Smooth muscle cell (in vitro differentiated cells): Measurements from ENCODE around the gene FADS1. TPM values are rescaled to one million over a fixed set of nuclear protein-coding genes. Genes with fewer than 3 reads are reported as not detected.

Experiments used
- DNase-seq: peaks from one replicate; lab custom pipeline; 2025; ENCODE audit not compliant: unreplicated experiment; lab: John Stamatoyannopoulos, UW
- H2AFZ ChIP-seq: fragments of 200-600 bp; sonication (generic); 2 replicates; pipeline ENCODE4 v1.6.0; 2016; ENCODE audit warnings: antibody characterized with exemption, low read depth, mild to moderate bottlenecking
- H3F3A ChIP-seq: fragments of 200-600 bp; sonication (generic); 2 replicates; pipeline ENCODE4 v1.6.0; 2017; ENCODE audit warnings: antibody characterized with exemption, low read depth
- H3K27ac ChIP-seq: fragments of 200-600 bp; sonication (generic); 2 replicates; pipeline ENCODE4 v1.5.1; 2016; ENCODE audit warnings: low read depth, mild to moderate bottlenecking
- H3K27me3 ChIP-seq: fragments of 200-600 bp; sonication (generic); 2 replicates; pipeline ENCODE4 v1.6.1; 2016; ENCODE audit warnings: low read depth, mild to moderate bottlenecking
- H3K36me3 ChIP-seq: fragments of 200-600 bp; sonication (generic); 2 replicates; pipeline ENCODE4 v1.5.1; 2016; ENCODE audit warnings: low read depth
- H3K4me1 ChIP-seq: fragments of 200-600 bp; sonication (generic); 2 replicates; pipeline ENCODE4 v1.5.1; 2016; ENCODE audit warnings: low read depth
- H3K4me2 ChIP-seq: fragments of 200-600 bp; sonication (generic); 2 replicates; pipeline ENCODE4 v1.6.0; 2016; ENCODE audit warnings: mild to moderate bottlenecking
- H3K4me3 ChIP-seq: fragments of 200-600 bp; sonication (generic); 2 replicates; pipeline ENCODE4 v1.5.1; 2016; ENCODE audit warnings: mild to moderate bottlenecking
- H3K79me2 ChIP-seq: fragments of 200-600 bp; sonication (generic); 2 replicates; pipeline ENCODE4 v1.6.0; 2016; ENCODE audit warnings: low read depth, mild to moderate bottlenecking
- H3K9ac ChIP-seq: fragments of 200-600 bp; sonication (generic); 2 replicates; pipeline ENCODE4 v1.6.0; 2016; ENCODE audit warnings: low read depth
- H3K9me3 ChIP-seq: fragments of 200-600 bp; sonication (generic); replicated peaks from 2 replicates; pipeline ENCODE4 v1.5.1; 2016; ENCODE audit warnings: low read depth
- H4K20me1 ChIP-seq: fragments of 200-600 bp; sonication (generic); 2 replicates; pipeline ENCODE4 v1.6.0; 2016; ENCODE audit warnings: low read depth
- CTCF ChIP-seq: fragments of 200-600 bp; sonication (generic); IDR thresholded peaks from 2 replicates; pipeline ENCODE4 v1.5.1; 2017; ENCODE audit warnings: borderline replicate concordance, mild to moderate bottlenecking, antibody characterized with exemption; ENCODE audit not compliant: insufficient read depth, poor library complexity, severe bottlenecking
- WGBS: methylation state at CpG from one replicate; pipeline ENCODE4 v1.1.7; 2016; ENCODE audit warnings: low lambda C conversion rate; 5-methylcytosine and 5-hydroxymethylcytosine counted together
- polyA plus RNA-seq: library from polyadenylated mRNA; unstranded; fragments of >200 nt; fragmentation: Nextera tagmentation; extraction: Ambion mirVana; gene quantifications from 2 replicates; pipeline ENCODE4 v1.2.1, GENCODE V29; 2016
- total RNA-seq: library from RNA; depleted of rRNA; stranded (reverse); fragments of >200 nt; gene quantifications from 2 replicates; pipeline ENCODE4 v1.2.3, GENCODE V29; 2014

The FADS1 gene
- total and polyA plus RNA-seq, 2 experiments from 2014 or later: 122 to 266 TPM

- Histone ChIP-seq H3K9ac (peak overlapping the region; percentile 22), H3K27me3 (no peaks in the 10 kb centered on the region), H4K20me1 (peaks cover 40% of the 10 kb centered on the region), H3F3A (no peaks in the 10 kb centered on the region), H3K79me2 (peaks cover 73% of the 10 kb centered on the region), H3K36me3 (no peaks in the 10 kb centered on the region), H3K27ac (peak overlapping the region; percentile 60), H2AFZ (no peak overlapping the region), H3K4me1 (peaks cover 29% of the 10 kb centered on the region), H3K9me3 (no peaks in the 10 kb centered on the region), H3K4me3 (no peak overlapping the region), H3K4me2 (peak overlapping the region; percentile 89)
- 72% methylated on average over 9 of the region's 9 CpGs for WGBS
- DNase-seq: no peak
- TF ChIP-seq CTCF: no peak
Measured at GRCh38 chr11:61756452-61757212, 60.2 kb downstream of the FADS1 start.

GRCh38 chr11:61756147-61756451, 60.7 kb downstream of the FADS1 start:
- peak overlapping the region; percentile 22 for H3K9ac ChIP-seq
- peaks cover 4% of the 10 kb centered on the region for H3F3A ChIP-seq
- H4K20me1 ChIP-seq: peaks cover 34% of the 10 kb centered on the region
- peak overlapping the region; percentile 89 for H3K4me2 ChIP-seq
- peak overlapping the region; percentile 60 for H3K27ac ChIP-seq
- DNase-seq: no peak
- H3K9me3 ChIP-seq: no peaks in the 10 kb centered on the region
- no peak overlapping the region for H3K4me3 ChIP-seq
- WGBS: 62% methylated on average over 4 of the region's 4 CpGs
- no peaks in the 10 kb centered on the region for H3K27me3 ChIP-seq
- H3K79me2 ChIP-seq: peaks cover 73% of the 10 kb centered on the region
- H3K36me3 ChIP-seq: no peaks in the 10 kb centered on the region
- peaks cover 26% of the 10 kb centered on the region for H3K4me1 ChIP-seq
- no peak for TF ChIP-seq CTCF
- no peak overlapping the region for H2AFZ ChIP-seq

GRCh38 chr11:61754534-61755482, 62.0 kb downstream of the FADS1 start:
- H3K9me3 ChIP-seq: no peaks in the 10 kb centered on the region
- TF ChIP-seq CTCF: no peak
- no peaks in the 10 kb centered on the region for H3K36me3 ChIP-seq
- H3K4me3 ChIP-seq: peak overlapping the region; percentile 79
- peak overlapping the region; percentile 89 for H3K4me2 ChIP-seq
- peaks cover 8% of the 10 kb centered on the region for H3F3A ChIP-seq
- peaks cover 31% of the 10 kb centered on the region for H3K4me1 ChIP-seq
- H4K20me1 ChIP-seq: peaks cover 21% of the 10 kb centered on the region
- peaks cover 65% of the 10 kb centered on the region for H3K79me2 ChIP-seq
- WGBS: 60% methylated on average over 30 of the region's 31 CpGs
- peak; percentile 31 for DNase-seq
- peak overlapping the region; percentile 56 for H3K9ac ChIP-seq
- H3K27ac ChIP-seq: peak overlapping the region; percentile 60
- H3K27me3 ChIP-seq: no peaks in the 10 kb centered on the region
- H2AFZ ChIP-seq: no peak overlapping the region
